Adrenal gland (tissue), 5 donors: Measurements from ENCODE around the gene DOCK1.

ENCODE experiments used
- POLR2A ChIP-seq, 2 donors: fragments of 450-650 bp; IDR thresholded peaks; one replicate each; pipeline ENCODE4 v1.6.1; 2017; ENCODE audit warnings: antibody characterized with exemption in 2 of 2, mild to moderate bottlenecking in 2 of 2, moderate library complexity in 1 of 2
- TF ChIP-seq, protein P1 (sequence below), 6 experiments: fragments of 450-650 bp in 4 of 6; fragments of 200-600 bp in 2 of 6; sonication (generic) in 1 of 6; IDR thresholded peaks; 1 replicate in 5 of 6; 2 replicates in 1 of 6; pipeline versions ENCODE4 v1.5.1 to v1.8.0; 2016 to 2021; ENCODE audit warnings: antibody characterized with exemption in 6 of 6, mild to moderate bottlenecking in 2 of 6, moderate library complexity in 1 of 6
- donor health status: DM: no; HTN: no; CAD: no.

DNA sequence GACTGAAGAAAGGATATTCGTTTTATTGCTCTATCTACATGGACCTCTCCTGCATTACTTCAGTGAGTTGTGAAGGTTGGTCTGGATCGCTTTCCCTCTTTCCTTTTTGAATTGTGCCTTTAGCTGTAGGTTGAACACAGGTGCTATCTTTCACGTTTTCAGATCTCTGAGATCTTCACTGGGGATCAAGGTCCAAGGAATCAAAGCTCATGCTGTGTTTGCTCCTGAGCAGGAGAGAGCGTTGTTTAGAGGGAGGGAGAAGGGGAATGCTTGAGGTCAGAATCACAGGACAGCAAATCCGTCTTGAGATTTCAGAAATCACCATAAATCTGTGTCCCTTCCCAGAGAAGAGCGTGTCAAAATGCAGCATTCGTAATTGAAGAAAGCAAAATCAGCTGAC, 186.1 kb downstream of the DOCK1 start:
- TF ChIP-seq, protein P1, sequence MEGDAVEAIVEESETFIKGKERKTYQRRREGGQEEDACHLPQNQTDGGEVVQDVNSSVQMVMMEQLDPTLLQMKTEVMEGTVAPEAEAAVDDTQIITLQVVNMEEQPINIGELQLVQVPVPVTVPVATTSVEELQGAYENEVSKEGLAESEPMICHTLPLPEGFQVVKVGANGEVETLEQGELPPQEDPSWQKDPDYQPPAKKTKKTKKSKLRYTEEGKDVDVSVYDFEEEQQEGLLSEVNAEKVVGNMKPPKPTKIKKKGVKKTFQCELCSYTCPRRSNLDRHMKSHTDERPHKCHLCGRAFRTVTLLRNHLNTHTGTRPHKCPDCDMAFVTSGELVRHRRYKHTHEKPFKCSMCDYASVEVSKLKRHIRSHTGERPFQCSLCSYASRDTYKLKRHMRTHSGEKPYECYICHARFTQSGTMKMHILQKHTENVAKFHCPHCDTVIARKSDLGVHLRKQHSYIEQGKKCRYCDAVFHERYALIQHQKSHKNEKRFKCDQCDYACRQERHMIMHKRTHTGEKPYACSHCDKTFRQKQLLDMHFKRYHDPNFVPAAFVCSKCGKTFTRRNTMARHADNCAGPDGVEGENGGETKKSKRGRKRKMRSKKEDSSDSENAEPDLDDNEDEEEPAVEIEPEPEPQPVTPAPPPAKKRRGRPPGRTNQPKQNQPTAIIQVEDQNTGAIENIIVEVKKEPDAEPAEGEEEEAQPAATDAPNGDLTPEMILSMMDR (IDR thresholded peaks at IDR 0.05): no peak
- TF ChIP-seq POLR2A (IDR thresholded peaks at IDR 0.05): no peak
